ENCODE results near the gene UQCC3. TPM values are rescaled to one million over a fixed set of nuclear protein-coding genes. Genes with fewer than 3 reads are reported as not detected.
A peak's percentile ranks its signal among the peaks of the same experiment; 100 is the strongest.

The UQCC3 gene
- total RNA-seq, 4 donors from 2014 or later, result 7.5 to 12.0 (median 10.3) TPM

DNA sequence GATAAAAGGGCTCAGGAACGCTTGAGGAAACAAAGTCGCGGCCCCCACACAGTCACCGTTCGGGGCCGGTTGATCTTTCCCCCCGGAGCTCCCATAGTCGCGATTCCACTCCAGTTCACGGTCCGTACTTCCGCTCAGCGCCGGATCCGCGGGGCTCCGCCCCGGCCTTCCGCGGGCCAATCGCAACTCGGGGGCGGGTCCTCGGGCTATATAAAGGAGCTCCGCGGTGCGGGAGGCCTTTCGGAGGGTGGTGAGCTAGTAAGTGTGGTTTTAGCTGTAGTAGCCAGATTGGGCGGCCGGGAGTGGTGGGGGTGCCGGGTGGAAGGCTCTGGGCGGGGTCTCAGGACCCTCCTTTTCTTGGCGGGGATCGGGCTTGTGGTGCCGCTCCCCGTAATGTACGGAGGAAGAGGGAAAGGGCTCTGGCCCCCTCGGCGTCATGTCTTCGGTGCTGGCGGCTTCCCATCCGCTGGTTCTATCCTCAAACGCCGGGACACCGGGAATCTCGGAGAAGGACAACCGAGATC lies 6.3 kb upstream of the UQCC3 start, which contains the start of the genes C11orf98 and CSKMT:
Gene C11orf98, minus strand, starts transcription at position 136 of the 524 bp plus-strand sequence. Its CDS starts 41 bp downstream, at position 95.
Gene CSKMT, plus strand, starts transcription at position 238 of the 524 bp plus-strand sequence. CDS start 568 bp downstream, outside the sequence.
- intact Hi-C loops (cut with DNase I; ENCODE audit: low total_unique reads), result no loop called here
- TF ChIP-seq POLR2A (IDR thresholded peaks at IDR 0.05), result peak in 1 of 2 donors; percentile 95
- TF ChIP-seq, protein P1, sequence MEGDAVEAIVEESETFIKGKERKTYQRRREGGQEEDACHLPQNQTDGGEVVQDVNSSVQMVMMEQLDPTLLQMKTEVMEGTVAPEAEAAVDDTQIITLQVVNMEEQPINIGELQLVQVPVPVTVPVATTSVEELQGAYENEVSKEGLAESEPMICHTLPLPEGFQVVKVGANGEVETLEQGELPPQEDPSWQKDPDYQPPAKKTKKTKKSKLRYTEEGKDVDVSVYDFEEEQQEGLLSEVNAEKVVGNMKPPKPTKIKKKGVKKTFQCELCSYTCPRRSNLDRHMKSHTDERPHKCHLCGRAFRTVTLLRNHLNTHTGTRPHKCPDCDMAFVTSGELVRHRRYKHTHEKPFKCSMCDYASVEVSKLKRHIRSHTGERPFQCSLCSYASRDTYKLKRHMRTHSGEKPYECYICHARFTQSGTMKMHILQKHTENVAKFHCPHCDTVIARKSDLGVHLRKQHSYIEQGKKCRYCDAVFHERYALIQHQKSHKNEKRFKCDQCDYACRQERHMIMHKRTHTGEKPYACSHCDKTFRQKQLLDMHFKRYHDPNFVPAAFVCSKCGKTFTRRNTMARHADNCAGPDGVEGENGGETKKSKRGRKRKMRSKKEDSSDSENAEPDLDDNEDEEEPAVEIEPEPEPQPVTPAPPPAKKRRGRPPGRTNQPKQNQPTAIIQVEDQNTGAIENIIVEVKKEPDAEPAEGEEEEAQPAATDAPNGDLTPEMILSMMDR (IDR thresholded peaks at IDR 0.05), result no peak
- H3K4me3 ChIP-seq (ENCODE audit: low read depth, poor library complexity, severe bottlenecking), result peak within 1 kb of the TSS; percentile 60
- 0% methylated on average over 24 to 46 of the region's 47 CpGs for WGBS, 2 donors
- DNase-seq (ENCODE audit: low spot score in 2 of 2), result peak; percentile 93 to 99

DNA sequence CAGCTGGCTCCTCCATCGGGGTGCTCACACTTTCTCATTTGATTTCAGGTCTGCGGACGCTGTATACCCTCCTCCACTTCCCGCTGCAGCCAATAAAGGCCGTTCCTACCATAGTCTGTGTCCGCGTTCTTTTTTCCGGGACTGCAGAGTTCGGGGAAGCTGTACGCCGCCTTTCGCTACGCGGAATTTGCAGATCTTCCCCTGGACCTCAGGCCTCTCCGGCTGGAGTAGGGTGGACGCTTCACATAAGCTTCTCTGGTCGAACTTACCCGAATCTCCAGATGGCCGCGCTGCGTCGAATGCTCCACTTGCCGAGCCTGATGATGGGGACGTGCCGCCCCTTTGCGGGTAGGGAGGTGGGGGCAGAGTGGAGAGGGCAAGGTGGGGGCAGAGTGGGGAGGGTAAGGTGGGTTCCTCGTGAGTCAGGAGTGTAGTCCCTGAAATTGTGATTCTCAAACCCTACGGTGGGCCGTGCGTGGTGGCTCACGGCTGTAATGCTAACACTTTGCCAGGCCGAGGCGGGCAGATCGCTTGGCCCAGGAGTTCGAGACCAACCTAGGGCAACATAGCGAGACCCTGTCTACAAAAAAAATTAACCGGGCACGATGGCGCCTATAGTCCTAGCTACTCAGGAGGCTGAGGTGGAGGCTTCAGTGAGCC lies 5.7 kb upstream of the UQCC3 start:
- no peak for DNase-seq (ENCODE audit: low spot score in 2 of 2)
- H3K4me3 ChIP-seq (ENCODE audit: low read depth, poor library complexity, severe bottlenecking), result peak overlapping the region; percentile 60
- TF ChIP-seq, protein P1 (IDR thresholded peaks at IDR 0.05), result no peak
- TF ChIP-seq POLR2A (IDR thresholded peaks at IDR 0.05), result no peak
- intact Hi-C loops (cut with DNase I; ENCODE audit: low total_unique reads), result no loop called here
- 1 to 2% methylated on average over 39 of the region's 39 CpGs for WGBS, 2 donors

DNA sequence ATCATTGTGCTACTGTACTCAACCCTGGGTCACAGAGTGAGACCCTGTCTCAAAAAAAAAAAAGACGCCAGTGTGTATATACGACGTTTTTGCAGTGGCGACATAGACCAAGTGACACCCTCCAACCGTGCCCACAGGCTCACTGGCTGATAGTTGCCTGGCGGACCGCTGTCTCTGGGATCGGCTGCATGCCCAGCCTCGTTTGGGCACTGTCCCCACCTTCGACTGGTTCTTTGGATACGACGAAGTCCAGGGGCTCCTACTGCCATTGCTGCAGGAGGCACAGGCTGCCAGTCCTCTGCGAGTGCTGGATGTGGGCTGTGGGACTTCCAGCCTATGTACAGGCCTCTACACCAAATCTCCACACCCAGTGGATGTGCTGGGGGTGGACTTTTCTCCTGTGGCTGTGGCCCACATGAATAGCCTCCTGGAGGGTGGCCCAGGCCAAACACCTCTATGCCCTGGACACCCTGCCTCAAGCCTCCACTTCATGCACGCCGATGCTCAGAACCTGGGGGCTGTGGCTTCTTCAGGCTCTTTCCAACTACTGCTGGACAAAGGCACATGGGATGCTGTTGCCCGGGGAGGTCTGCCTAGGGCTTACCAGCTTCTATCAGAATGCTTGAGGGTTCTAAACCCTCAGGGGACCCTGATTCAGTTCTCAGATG lies 5.1 kb upstream of the UQCC3 start:
- H3K4me3 ChIP-seq (ENCODE audit: low read depth, poor library complexity, severe bottlenecking), result peak overlapping the region; percentile 60
- intact Hi-C loops (cut with DNase I; ENCODE audit: low total_unique reads), result no loop called here
- DNase-seq (ENCODE audit: low spot score in 2 of 2), result no peak
- TF ChIP-seq POLR2A (IDR thresholded peaks at IDR 0.05), result no peak
- 22 to 53% methylated on average over 12 to 16 of the region's 16 CpGs for WGBS, 2 donors

DNA sequence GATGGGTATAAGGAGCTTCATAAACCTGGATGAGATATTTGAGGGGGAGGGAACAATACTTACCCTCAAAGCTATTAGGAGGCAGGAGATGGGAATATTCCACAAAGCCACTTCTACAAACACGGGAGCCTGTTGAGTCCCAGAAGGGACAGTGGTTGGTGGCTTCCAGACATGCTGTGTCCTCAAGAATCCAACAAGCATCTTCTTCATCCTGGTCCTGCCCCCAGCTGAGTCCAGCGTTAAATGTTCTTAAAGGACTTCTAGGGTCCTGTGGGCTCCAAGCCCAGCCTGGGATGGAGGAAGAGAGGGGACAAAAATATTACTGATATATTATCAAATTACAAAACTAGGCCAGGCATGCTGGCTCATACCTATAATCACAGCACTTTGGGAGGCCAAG lies 4.0 kb upstream of the UQCC3 start:
- 84 to 87% methylated on average over 2 of the region's 2 CpGs for WGBS, 2 donors
- TF ChIP-seq POLR2A (IDR thresholded peaks at IDR 0.05), result no peak
- TF ChIP-seq, protein P1 (IDR thresholded peaks at IDR 0.05), result no peak
- intact Hi-C loops (cut with DNase I; ENCODE audit: low total_unique reads), result no loop called here
- no peak overlapping the region for H3K4me3 ChIP-seq (ENCODE audit: low read depth, poor library complexity, severe bottlenecking)
- DNase-seq (ENCODE audit: low spot score in 2 of 2), result no peak

DNA sequence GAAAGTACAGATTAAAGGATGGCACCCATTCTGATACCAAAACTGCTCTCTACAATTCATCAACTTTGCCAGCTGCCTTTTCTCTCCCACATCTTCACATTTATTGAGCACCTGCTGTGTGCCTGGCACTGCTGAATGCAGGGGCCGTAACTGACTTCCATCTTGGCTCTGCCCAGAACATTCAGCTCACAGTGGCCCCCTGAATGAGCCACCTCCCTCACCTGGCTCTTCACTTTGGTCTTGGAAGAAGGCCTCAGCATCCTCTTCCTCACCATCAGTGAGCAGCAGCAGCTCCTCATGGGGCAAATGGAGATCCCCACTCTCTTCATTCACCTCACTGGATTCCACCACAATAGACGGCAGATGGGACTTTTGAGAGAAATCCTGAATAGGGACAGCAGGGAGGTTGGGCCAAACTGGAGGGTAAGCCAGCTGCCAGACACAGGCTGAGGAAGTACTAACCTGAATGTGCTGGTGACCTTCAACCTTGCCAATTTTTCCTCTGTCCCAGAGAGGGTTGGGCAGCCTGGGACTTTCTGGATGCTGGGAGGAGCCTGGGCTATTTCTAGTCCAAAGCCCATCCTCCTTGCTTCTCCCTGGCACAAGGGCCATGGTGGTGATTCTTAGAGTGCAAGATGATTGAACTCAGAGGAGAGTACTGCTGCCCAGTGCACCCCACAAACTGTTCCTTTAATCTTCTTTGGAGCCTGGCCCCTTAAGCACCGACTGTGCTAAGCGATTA lies 1.9 kb upstream of the UQCC3 start:
- intact Hi-C loops (cut with DNase I; ENCODE audit: low total_unique reads), result no loop called here

More for the DNA sequence above, 1.9 kb upstream of the UQCC3 start:
- DNase-seq (ENCODE audit: low spot score in 2 of 2), result no peak
- TF ChIP-seq, protein P1 (IDR thresholded peaks at IDR 0.05), result no peak
- no peak for TF ChIP-seq POLR2A (IDR thresholded peaks at IDR 0.05)
- no peak overlapping the region for H3K4me3 ChIP-seq (ENCODE audit: low read depth, poor library complexity, severe bottlenecking)
- 63 to 64% methylated on average over 4 of the region's 4 CpGs for WGBS, 2 donors
